ENCODE measurements around the gene CHD6.

CHD6 gene

DNA sequence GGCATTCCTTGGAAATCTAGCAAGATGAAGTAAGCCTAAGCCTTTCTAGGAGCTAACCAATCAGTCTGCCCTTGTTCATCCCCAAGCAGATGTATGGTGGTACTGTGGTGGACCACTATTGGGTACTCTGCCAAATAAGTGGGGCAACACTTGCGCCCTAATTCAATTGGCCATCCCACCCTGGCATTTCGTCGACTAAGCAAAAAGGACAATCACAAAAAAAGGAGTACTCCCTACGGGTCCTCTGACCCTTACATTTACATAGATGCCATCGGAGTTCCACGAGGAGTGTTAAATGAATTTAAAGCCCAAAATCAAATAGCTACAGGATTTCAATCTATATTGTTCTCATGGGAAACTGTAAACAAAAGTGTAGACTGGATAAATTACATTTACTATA lies 19.5 kb downstream of the CHD6 start:
- TF ChIP-seq, protein P1, sequence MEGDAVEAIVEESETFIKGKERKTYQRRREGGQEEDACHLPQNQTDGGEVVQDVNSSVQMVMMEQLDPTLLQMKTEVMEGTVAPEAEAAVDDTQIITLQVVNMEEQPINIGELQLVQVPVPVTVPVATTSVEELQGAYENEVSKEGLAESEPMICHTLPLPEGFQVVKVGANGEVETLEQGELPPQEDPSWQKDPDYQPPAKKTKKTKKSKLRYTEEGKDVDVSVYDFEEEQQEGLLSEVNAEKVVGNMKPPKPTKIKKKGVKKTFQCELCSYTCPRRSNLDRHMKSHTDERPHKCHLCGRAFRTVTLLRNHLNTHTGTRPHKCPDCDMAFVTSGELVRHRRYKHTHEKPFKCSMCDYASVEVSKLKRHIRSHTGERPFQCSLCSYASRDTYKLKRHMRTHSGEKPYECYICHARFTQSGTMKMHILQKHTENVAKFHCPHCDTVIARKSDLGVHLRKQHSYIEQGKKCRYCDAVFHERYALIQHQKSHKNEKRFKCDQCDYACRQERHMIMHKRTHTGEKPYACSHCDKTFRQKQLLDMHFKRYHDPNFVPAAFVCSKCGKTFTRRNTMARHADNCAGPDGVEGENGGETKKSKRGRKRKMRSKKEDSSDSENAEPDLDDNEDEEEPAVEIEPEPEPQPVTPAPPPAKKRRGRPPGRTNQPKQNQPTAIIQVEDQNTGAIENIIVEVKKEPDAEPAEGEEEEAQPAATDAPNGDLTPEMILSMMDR (IDR thresholded peaks at IDR 0.05): no peak
- H3K9me3 ChIP-seq (ENCODE audit: control insufficient read depth, low read length): no peaks in the 10 kb centered on the region
- H3K9ac ChIP-seq: no peak overlapping the region
- no peak overlapping the region for H2AFZ ChIP-seq
- H3K4me1 ChIP-seq: no peaks in the 10 kb centered on the region
- no peak overlapping the region for H3K4me3 ChIP-seq (ENCODE audit: low read depth, low read length)
- peaks cover 86% of the 10 kb centered on the region for H3K79me2 ChIP-seq
- no peaks in the 10 kb centered on the region for H3K27me3 ChIP-seq (ENCODE audit: control insufficient read depth, insufficient read depth, low read length)
- H3K4me2 ChIP-seq (ENCODE audit: low read length): no peak overlapping the region
- no peak overlapping the region for H3K27ac ChIP-seq
- no peaks in the 10 kb centered on the region for H3K36me3 ChIP-seq (ENCODE audit: control insufficient read depth, insufficient read depth, low read length)

DNA sequence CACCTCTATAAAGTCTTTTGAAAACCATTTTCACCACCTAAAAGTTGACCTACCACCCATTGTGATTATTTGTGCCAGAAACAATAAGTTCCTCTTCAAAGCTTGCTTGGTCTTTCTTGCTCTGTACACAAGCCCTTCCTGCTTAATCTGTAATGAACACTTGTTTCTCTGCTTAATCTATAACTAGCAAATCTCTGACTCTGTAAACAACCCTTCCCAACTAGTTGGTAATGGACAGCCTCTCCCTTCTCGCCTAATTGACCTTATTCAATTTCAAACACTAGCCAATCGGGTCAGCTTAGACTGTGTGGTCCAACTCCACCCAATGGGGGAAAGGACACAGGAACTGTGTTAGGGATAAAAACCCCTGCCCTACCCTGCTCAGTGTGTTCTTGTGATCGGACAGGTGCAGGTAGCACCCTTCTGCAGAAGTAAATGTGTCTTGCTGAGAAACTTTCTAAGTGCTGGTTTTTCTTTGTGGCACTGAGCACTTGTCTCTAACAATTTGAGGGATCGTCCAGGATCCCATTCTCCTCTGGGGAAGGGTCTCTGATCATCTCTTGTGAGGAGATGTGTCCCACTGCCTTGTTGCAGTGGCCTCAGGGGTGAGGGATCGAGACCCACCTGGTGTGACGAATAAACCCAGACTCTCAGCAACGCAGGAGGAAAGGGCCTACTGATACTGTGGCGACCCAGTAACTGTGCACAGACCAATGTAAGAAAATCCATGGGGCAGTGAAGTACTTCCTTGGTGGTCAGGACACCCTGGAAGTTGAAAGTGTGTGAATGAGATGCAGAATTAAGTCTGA lies 23.5 kb downstream of the CHD6 start:
- H3K9me3 ChIP-seq (ENCODE audit: control insufficient read depth, low read length): no peaks in the 10 kb centered on the region
- no peaks in the 10 kb centered on the region for H3K27me3 ChIP-seq (ENCODE audit: control insufficient read depth, insufficient read depth, low read length)
- peaks cover 57% of the 10 kb centered on the region for H3K79me2 ChIP-seq
- TF ChIP-seq, protein P1 (IDR thresholded peaks at IDR 0.05): no peak
- H3K4me2 ChIP-seq (ENCODE audit: low read length): no peak overlapping the region
- no peaks in the 10 kb centered on the region for H3K4me1 ChIP-seq
- no peaks in the 10 kb centered on the region for H3K36me3 ChIP-seq (ENCODE audit: control insufficient read depth, insufficient read depth, low read length)
- H2AFZ ChIP-seq: no peak overlapping the region
- H3K27ac ChIP-seq: no peak overlapping the region
- no peak overlapping the region for H3K4me3 ChIP-seq (ENCODE audit: low read depth, low read length)
- no peak overlapping the region for H3K9ac ChIP-seq

DNA sequence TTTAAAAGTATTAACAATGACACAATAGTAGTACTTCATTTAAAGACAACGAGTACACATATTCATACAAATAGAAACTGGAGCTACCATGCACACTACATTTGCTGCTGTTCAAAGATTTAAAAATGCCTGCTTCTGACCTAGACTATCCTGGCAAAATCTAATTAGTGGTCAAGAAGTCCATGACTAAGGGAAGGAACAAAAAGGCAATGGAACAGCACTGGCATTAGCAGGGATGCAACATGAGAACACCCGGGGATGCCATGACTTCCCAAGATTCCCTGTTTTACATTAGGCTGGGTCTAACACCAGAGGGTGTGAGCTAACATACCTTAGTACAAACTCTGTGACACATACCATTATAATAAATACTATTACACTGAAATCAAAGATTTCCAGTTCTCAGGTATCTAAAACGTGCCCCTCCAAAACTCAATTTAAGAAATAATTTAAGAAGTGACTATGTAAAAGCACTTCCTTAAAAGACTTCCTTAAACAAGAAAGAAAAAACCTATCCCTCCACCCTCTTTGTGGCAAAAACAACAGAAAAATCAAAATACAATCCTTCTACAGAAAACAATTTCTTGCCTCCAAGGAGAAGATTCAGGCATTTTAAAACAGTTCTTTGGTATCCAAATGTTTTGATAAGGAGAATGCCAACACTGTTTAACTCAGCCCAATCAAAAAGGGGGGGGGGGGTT lies 25.5 kb downstream of the CHD6 start:
- Histone ChIP-seq H3K4me2 (ENCODE audit: low read length) (no peak overlapping the region), H3K4me1 (no peaks in the 10 kb centered on the region), H3K79me2 (peaks cover 45% of the 10 kb centered on the region), H3K27me3 (ENCODE audit: control insufficient read depth, insufficient read depth, low read length) (no peaks in the 10 kb centered on the region), H3K36me3 (ENCODE audit: control insufficient read depth, insufficient read depth, low read length) (no peaks in the 10 kb centered on the region), H3K4me3 (ENCODE audit: low read depth, low read length) (no peak overlapping the region), H3K27ac (no peak overlapping the region), H3K9ac (no peak overlapping the region), H3K9me3 (ENCODE audit: control insufficient read depth, low read length) (no peaks in the 10 kb centered on the region), H2AFZ (no peak overlapping the region)
- TF ChIP-seq, protein P1 (IDR thresholded peaks at IDR 0.05): no peak

DNA sequence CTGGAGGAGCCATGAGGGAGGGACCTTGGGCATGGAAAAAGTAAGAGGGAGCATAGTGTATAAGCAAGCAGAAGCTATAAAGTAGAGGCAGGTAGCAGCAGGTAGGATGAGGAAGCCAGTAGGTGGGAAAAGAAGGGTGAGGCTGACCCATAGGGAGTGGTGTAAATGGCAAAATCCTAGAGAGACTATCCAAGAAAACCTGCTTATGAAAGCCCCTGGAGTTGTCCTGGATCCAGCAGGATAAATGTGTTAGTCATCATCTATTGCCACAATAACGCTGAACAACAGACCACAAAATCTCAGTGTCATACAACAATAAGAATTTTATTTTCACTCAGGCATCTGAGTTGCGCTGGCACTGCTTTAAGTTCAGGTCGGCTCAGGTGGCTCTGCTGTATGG lies 30.2 kb downstream of the CHD6 start:
- H3K9ac ChIP-seq: no peak overlapping the region
- H3K9me3 ChIP-seq (ENCODE audit: control insufficient read depth, low read length): no peaks in the 10 kb centered on the region
- no peaks in the 10 kb centered on the region for H3K27me3 ChIP-seq (ENCODE audit: control insufficient read depth, insufficient read depth, low read length)
- H3K4me1 ChIP-seq: no peaks in the 10 kb centered on the region
- peaks cover 3% of the 10 kb centered on the region for H3K36me3 ChIP-seq (ENCODE audit: control insufficient read depth, insufficient read depth, low read length)
- peaks cover 31% of the 10 kb centered on the region for H3K79me2 ChIP-seq
- H3K27ac ChIP-seq: no peak overlapping the region
- TF ChIP-seq, protein P1 (IDR thresholded peaks at IDR 0.05): no peak
- no peak overlapping the region for H3K4me3 ChIP-seq (ENCODE audit: low read depth, low read length)
- no peak overlapping the region for H2AFZ ChIP-seq
- no peak overlapping the region for H3K4me2 ChIP-seq (ENCODE audit: low read length)

Data from parathyroid adenoma (tissue), 2 donors.